ENCODE results near the gene ITSN1. TPM values are rescaled to one million over a fixed set of nuclear protein-coding genes. Genes with fewer than 3 reads are reported as not detected.
"Not testable (repeated sequence)": the region's sequence is repeated elsewhere in the genome, so short reads cannot be mapped to it uniquely, and the experiment has no call there.

Gene ITSN1
- total RNA-seq, 4 donors from 2014 or later, result 37.0 to 123 (median 61.1) TPM

DNA sequence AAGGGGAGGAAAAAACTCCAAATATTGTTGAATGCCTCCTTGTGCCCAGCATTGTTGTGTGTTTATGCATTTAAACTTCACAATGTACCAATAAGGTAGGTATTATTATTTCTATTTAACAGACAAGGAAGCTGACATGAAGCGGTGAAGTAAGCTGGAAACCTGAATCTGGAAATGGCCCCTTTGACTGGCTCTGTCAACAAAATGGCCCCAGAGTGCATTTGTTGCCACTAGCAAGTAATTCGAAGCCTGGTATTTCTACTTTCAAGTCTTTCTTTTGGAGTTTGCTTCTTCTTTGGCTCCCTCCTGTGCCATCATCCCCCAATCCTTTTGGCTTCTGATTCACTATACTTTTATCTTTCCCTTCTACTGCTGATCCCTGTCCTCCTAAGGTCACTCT, 23.9 kb upstream of the ITSN1 start:
- WGBS, 2 donors (ENCODE audit: low coverage in 1 of 2), result 94 to 95% methylated on average over 2 of the region's 2 CpGs
- Histone ChIP-seq H3K4me3 (no peak overlapping the region), H3K27ac (no peak overlapping the region), H3K9me3 (no peaks in the 10 kb centered on the region), H3K36me3 (peaks cover 0 to 31% (median 11%) of the 10 kb centered on the region in 4 donors), H3K27me3 (no peaks in the 10 kb centered on the region), H3K4me1 (no peaks in the 10 kb centered on the region)
- TF ChIP-seq POLR2AphosphoS5 (IDR thresholded peaks at IDR 0.05) (no peak), POLR2A (IDR thresholded peaks at IDR 0.05) (no peak), EP300 (IDR thresholded peaks at IDR 0.05; ENCODE audit: low read depth) (no peak)
- TF ChIP-seq, protein P1, sequence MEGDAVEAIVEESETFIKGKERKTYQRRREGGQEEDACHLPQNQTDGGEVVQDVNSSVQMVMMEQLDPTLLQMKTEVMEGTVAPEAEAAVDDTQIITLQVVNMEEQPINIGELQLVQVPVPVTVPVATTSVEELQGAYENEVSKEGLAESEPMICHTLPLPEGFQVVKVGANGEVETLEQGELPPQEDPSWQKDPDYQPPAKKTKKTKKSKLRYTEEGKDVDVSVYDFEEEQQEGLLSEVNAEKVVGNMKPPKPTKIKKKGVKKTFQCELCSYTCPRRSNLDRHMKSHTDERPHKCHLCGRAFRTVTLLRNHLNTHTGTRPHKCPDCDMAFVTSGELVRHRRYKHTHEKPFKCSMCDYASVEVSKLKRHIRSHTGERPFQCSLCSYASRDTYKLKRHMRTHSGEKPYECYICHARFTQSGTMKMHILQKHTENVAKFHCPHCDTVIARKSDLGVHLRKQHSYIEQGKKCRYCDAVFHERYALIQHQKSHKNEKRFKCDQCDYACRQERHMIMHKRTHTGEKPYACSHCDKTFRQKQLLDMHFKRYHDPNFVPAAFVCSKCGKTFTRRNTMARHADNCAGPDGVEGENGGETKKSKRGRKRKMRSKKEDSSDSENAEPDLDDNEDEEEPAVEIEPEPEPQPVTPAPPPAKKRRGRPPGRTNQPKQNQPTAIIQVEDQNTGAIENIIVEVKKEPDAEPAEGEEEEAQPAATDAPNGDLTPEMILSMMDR (IDR thresholded peaks at IDR 0.05), result no peak
- in situ Hi-C loops (cut with MboI; ENCODE audit: low pct_ligation_motif_present in 1 of 4, low pct_unique_long_range_greater_than_20kb in 1 of 4, low sequenced_read_pairs in 3 of 4) (no loop called here), intact Hi-C loops (cut with DNase I; ENCODE audit: low total_unique reads) (no loop called here)
- no peak for DNase-seq

DNA sequence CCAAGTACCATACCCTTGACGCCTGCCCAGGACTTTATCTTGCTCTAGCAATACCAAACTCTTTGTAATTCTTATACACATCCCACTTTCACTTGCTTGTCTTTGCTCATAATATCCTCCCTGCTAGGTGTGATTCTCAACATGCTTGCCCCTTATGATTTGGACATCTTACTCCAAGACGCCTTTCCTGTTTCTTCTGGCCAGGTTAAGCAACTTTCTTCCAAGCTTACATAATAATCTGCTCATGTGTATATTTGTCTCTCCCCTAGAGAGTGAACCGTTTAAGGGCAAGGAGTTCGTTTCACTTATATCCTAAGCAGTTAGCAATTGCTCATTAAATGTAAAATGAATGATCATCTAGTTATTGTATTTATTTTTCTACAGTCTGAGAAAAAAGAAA, 22.6 kb upstream of the ITSN1 start:
- TF ChIP-seq, protein P1 (IDR thresholded peaks at IDR 0.05), result no peak
- no peak for TF ChIP-seq POLR2AphosphoS5 (IDR thresholded peaks at IDR 0.05)
- TF ChIP-seq EP300 (IDR thresholded peaks at IDR 0.05; ENCODE audit: low read depth), result no peak
- no peak for TF ChIP-seq POLR2A (IDR thresholded peaks at IDR 0.05)
- no peak overlapping the region for H3K4me3 ChIP-seq
- 84 to 95% methylated on average over 3 to 4 of the region's 4 CpGs for WGBS, 2 donors (ENCODE audit: low coverage in 1 of 2)
- in situ Hi-C loops (cut with MboI; ENCODE audit: low pct_ligation_motif_present in 1 of 4, low pct_unique_long_range_greater_than_20kb in 1 of 4, low sequenced_read_pairs in 3 of 4) (no loop called here), intact Hi-C loops (cut with DNase I; ENCODE audit: low total_unique reads) (no loop called here)
- no peak overlapping the region for H3K27ac ChIP-seq
- no peak for DNase-seq
- peaks cover 0 to 27% (median 13%) of the 10 kb centered on the region in 4 donors for H3K36me3 ChIP-seq
- no peaks in the 10 kb centered on the region for H3K27me3 ChIP-seq
- no peaks in the 10 kb centered on the region for H3K4me1 ChIP-seq
- no peaks in the 10 kb centered on the region for H3K9me3 ChIP-seq

DNA sequence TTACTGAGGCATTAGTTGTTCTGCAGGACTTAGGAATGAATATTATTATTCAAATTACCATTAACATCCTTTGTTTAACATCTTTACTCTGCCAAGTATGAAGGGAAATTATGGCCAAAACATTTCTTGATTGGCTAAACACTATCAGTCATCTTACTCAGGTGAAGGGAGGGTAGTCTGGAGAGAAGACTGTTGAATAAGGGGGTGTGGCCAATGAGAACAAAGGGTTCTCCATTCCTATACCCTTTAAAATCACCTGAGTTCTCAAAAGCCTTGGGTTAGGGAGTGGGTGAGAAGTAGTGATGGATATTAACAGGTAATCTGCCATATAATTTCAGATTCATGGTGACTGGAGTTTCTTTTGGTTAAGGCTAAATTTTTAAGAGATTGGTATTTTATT, 20.0 kb upstream of the ITSN1 start:
- intact Hi-C loops (cut with DNase I; ENCODE audit: low total_unique reads) (no loop called here), in situ Hi-C loops (cut with MboI; ENCODE audit: low pct_ligation_motif_present in 1 of 4, low pct_unique_long_range_greater_than_20kb in 1 of 4, low sequenced_read_pairs in 3 of 4) (no loop called here)
- H3K27ac ChIP-seq, result no peak overlapping the region
- H3K27me3 ChIP-seq, result no peaks in the 10 kb centered on the region
- no peak for TF ChIP-seq POLR2A (IDR thresholded peaks at IDR 0.05)
- no peak for TF ChIP-seq EP300 (IDR thresholded peaks at IDR 0.05; ENCODE audit: low read depth)
- TF ChIP-seq, protein P1 (IDR thresholded peaks at IDR 0.05), result no peak
- no peak for TF ChIP-seq POLR2AphosphoS5 (IDR thresholded peaks at IDR 0.05)
- H3K4me3 ChIP-seq, result no peak overlapping the region
- no peak for DNase-seq
- no peaks in the 10 kb centered on the region for H3K9me3 ChIP-seq
- no peaks in the 10 kb centered on the region for H3K4me1 ChIP-seq
- H3K36me3 ChIP-seq, result peaks cover 0 to 16% (median 8%) of the 10 kb centered on the region in 4 donors

DNA sequence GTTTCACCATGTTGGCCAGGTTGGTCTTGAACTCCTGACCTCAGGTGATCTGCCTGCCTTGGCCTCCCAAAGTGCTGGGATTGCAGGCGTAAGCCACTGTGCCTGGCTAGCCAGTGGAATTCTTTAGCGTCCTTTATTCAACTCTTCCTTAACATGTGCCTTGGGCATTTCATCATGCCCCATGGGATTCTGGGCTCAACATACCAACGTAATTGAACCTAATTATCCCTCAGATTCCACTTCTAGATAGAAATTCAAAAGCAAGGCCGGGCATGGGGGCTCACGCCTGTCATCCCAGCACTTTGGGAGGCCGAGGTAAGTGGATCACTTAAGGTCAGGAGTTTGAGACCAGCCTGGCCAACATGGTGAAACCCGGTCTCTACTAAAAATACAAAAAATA, 16.1 kb upstream of the ITSN1 start:
- H3K36me3 ChIP-seq, result peaks cover 0 to 28% (median 12%) of the 10 kb centered on the region in 4 donors
- H3K27me3 ChIP-seq; in situ Hi-C loops (cut with MboI; ENCODE audit: low pct_ligation_motif_present in 1 of 4, low pct_unique_long_range_greater_than_20kb in 1 of 4, low sequenced_read_pairs in 3 of 4); H3K4me1 ChIP-seq; DNase-seq; intact Hi-C loops (cut with DNase I; ENCODE audit: low total_unique reads); H3K4me3 ChIP-seq; H3K27ac ChIP-seq; H3K9me3 ChIP-seq: not testable (repeated sequence)
- 96 to 100% methylated on average over 1 to 7 of the region's 7 CpGs for WGBS, 2 donors (ENCODE audit: low coverage in 1 of 2)

DNA sequence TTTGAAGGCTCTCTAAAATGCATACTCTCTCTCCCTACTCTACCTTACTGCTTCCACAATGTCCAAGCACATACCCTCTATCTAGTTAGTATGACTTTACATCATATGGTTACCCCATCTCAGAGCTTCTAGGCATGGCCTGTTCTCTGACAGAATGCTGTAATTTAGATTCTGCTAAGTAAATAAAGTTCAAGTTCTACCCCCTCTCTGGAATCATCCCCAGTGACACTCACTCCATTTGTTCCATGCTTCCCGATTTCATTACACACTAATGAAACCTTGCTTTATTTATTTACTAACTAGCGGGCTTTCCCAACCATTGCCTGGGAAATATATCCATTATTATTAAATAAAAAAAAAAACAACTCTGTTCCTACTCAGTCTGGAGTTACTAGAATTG, 8.0 kb upstream of the ITSN1 start:
- peaks cover 0 to 14% (median 4%) of the 10 kb centered on the region in 4 donors for H3K36me3 ChIP-seq
- no peak overlapping the region for H3K4me3 ChIP-seq
- no peaks in the 10 kb centered on the region for H3K9me3 ChIP-seq
- no peaks in the 10 kb centered on the region for H3K27me3 ChIP-seq
- H3K27ac ChIP-seq, result no peak overlapping the region
- in situ Hi-C loops (cut with MboI; ENCODE audit: low pct_ligation_motif_present in 1 of 4, low pct_unique_long_range_greater_than_20kb in 1 of 4, low sequenced_read_pairs in 3 of 4), result no loop called here
- no peak for DNase-seq
- no peak for TF ChIP-seq POLR2AphosphoS5 (IDR thresholded peaks at IDR 0.05)
- no peak for TF ChIP-seq POLR2A (IDR thresholded peaks at IDR 0.05)
- TF ChIP-seq, protein P1 (IDR thresholded peaks at IDR 0.05), result no peak
- TF ChIP-seq EP300 (IDR thresholded peaks at IDR 0.05; ENCODE audit: low read depth), result no peak
- H3K4me1 ChIP-seq, result peaks cover 0 to 24% (median 1%) of the 10 kb centered on the region in 4 donors
- 92 to 100% methylated on average over 2 of the region's 2 CpGs for WGBS, 2 donors (ENCODE audit: low coverage in 1 of 2)
- intact Hi-C loops (cut with DNase I; ENCODE audit: low total_unique reads), result no loop called here
